Duodenal mucosa (tissue), 2 donors: Measurements from ENCODE around the gene ZNRF2.
"Not testable (repeated sequence)": the region's sequence is repeated elsewhere in the genome, so short reads cannot be mapped to it uniquely, and the experiment has no call there.

Experiments
- H3K27ac ChIP-seq: one replicate; pipeline ENCODE4 v1.7.0; 2013; ENCODE audit warnings: low read depth, low read length
- H3K27me3 ChIP-seq, 2 donors: one replicate each; pipeline ENCODE4 v1.7.0; 2013; ENCODE audit warnings: low read length in 2 of 2, control low read depth in 1 of 2; ENCODE audit not compliant: insufficient read depth in 2 of 2, control insufficient read depth in 1 of 2
- H3K36me3 ChIP-seq, 2 donors: one replicate each; pipeline ENCODE4 v1.7.0; 2013; ENCODE audit warnings: low read length in 2 of 2, control low read depth in 1 of 2; ENCODE audit not compliant: insufficient read depth in 2 of 2, control insufficient read depth in 1 of 2
- H3K4me1 ChIP-seq, 2 donors: one replicate each; pipeline ENCODE4 v1.7.0; 2013; ENCODE audit warnings: low read length in 2 of 2, control low read depth in 1 of 2; ENCODE audit not compliant: insufficient read depth in 2 of 2, control insufficient read depth in 1 of 2
- H3K4me3 ChIP-seq, 2 donors: one replicate each; pipeline ENCODE4 v1.7.0; 2013; ENCODE audit warnings: low read length in 2 of 2, low read depth in 1 of 2
- H3K9ac ChIP-seq, 2 donors: one replicate each; pipeline ENCODE4 v1.7.0; 2013; ENCODE audit warnings: low read length in 2 of 2, low read depth in 1 of 2
- H3K9me3 ChIP-seq, 2 donors: one replicate each; pipeline ENCODE4 v1.7.0; 2013; ENCODE audit warnings: low read length in 2 of 2, control low read depth in 1 of 2; ENCODE audit not compliant: control insufficient read depth in 1 of 2

ZNRF2 gene

GRCh38 chr7:30366606-30367005 is 82.2 kb downstream of the ZNRF2 start:
- no peak overlapping the region for H3K4me3 ChIP-seq
- H3K27ac ChIP-seq: no peak overlapping the region
- H3K9ac ChIP-seq: no peak overlapping the region
- no peaks in the 10 kb centered on the region for H3K9me3 ChIP-seq
- no peaks in the 10 kb centered on the region for H3K27me3 ChIP-seq
- H3K36me3 ChIP-seq: peaks cover 1 to 3% of the 10 kb centered on the region in 2 donors
- H3K4me1 ChIP-seq: no peaks in the 10 kb centered on the region

DNA sequence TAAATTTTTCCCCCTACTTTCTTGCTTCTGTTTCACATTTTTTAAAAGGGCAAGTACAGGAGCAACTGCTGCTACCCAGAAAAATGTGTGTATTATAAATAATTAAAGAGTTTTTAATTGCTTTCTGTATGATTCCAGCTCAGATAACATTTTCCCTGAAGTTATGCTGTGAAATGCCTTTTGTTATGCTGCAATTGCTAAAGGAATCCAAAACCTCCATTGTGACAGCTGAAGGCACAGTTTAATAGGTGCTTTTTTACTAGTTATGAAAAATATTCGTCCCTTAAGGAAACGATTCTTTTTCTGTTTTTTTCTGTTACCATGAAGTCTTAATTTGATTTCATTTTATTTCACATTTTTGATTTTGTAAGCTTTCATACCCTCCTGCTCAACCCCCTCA is 83.2 kb downstream of the ZNRF2 start:
- H3K9me3 ChIP-seq: no peaks in the 10 kb centered on the region
- no peaks in the 10 kb centered on the region for H3K27me3 ChIP-seq
- H3K27ac ChIP-seq: no peak overlapping the region
- H3K36me3 ChIP-seq: peaks cover 7 to 8% of the 10 kb centered on the region in 2 donors
- no peaks in the 10 kb centered on the region for H3K4me1 ChIP-seq
- no peak overlapping the region for H3K4me3 ChIP-seq
- no peak overlapping the region for H3K9ac ChIP-seq

- no peak overlapping the region for H3K27ac ChIP-seq
- no peak overlapping the region for H3K4me3 ChIP-seq
- no peaks in the 10 kb centered on the region for H3K4me1 ChIP-seq
- no peaks in the 10 kb centered on the region for H3K27me3 ChIP-seq
- no peak overlapping the region for H3K9ac ChIP-seq
- H3K9me3 ChIP-seq: no peaks in the 10 kb centered on the region
- peaks cover 7 to 8% of the 10 kb centered on the region in 2 donors for H3K36me3 ChIP-seq
These were observed 85.5 kb downstream of the ZNRF2 start for GRCh38 chr7:30369879-30370278.

DNA sequence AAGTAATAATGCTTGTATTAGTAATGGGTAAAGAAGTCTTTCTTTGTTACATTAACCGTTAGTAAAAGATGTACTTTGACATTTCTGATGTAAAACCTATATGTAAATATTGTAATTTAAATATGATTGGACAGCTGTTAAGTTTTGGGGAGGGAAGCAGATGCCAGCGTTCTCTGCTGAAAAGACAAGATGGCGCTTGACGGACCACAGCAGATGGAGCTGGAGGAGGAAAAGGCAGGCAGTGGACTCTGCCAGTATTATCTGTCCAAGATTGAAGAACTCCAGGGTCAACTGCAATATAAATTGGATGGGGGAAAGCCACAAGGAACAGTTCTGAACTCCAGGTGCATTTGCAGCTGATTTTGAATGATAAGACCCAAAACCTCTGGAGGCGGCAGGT is 86.9 kb downstream of the ZNRF2 start:
- peaks cover 7 to 8% of the 10 kb centered on the region in 2 donors for H3K36me3 ChIP-seq
- no peaks in the 10 kb centered on the region for H3K27me3 ChIP-seq
- H3K9me3 ChIP-seq: no peaks in the 10 kb centered on the region
- H3K4me3 ChIP-seq: no peak overlapping the region
- no peaks in the 10 kb centered on the region for H3K4me1 ChIP-seq
- H3K27ac ChIP-seq: no peak overlapping the region
- no peak overlapping the region for H3K9ac ChIP-seq

GRCh38 chr7:30378275-30378674 is 93.9 kb downstream of the ZNRF2 start:
- peaks cover 0 to under 1% of the 10 kb centered on the region in 2 donors for H3K9me3 ChIP-seq
- H3K27ac ChIP-seq: no peak overlapping the region
- H3K4me3 ChIP-seq: no peak overlapping the region
- H3K27me3 ChIP-seq: no peaks in the 10 kb centered on the region
- H3K4me1 ChIP-seq: no peaks in the 10 kb centered on the region
- H3K9ac ChIP-seq: no peak overlapping the region
- no peaks in the 10 kb centered on the region for H3K36me3 ChIP-seq

GRCh38 chr7:30379131-30379530 is 94.7 kb downstream of the ZNRF2 start:
- peaks cover 0 to 2% of the 10 kb centered on the region in 2 donors for H3K9me3 ChIP-seq
- no peak overlapping the region for H3K27ac ChIP-seq
- no peak overlapping the region for H3K4me3 ChIP-seq
- H3K36me3 ChIP-seq: no peaks in the 10 kb centered on the region
- H3K9ac ChIP-seq: no peak overlapping the region
- no peaks in the 10 kb centered on the region for H3K4me1 ChIP-seq
- H3K27me3 ChIP-seq: no peaks in the 10 kb centered on the region

GRCh38 chr7:30379741-30380140 is 95.3 kb downstream of the ZNRF2 start:
- Histone ChIP-seq H3K9me3 (peaks cover 0 to 2% of the 10 kb centered on the region in 2 donors), H3K4me1 (no peaks in the 10 kb centered on the region), H3K36me3 (no peaks in the 10 kb centered on the region), H3K27ac (no peak overlapping the region), H3K4me3 (no peak overlapping the region), H3K9ac (no peak overlapping the region), H3K27me3 (no peaks in the 10 kb centered on the region)

DNA sequence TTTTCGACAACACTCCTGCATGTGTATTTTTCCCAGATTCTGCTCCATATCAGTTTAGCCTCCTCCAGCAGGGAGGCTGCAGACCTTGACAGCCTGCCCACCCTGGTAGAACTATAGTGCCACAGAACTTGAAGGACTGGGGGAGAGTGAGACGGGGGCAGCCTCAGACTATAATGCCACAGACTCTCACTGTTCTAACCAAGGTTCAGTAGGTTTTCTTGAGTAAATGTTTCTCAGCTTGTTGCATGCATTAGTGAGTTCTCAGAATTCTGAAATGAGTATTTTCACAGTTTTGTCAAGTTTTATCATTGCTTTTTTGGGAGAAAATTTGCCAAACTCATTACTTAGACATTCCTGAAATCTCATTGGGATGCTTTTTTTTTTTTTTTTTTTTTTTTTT is 95.9 kb downstream of the ZNRF2 start:
- Histone ChIP-seq H3K9ac (no peak overlapping the region), H3K4me1 (no peaks in the 10 kb centered on the region), H3K36me3 (no peaks in the 10 kb centered on the region), H3K27ac (no peak overlapping the region), H3K27me3 (no peaks in the 10 kb centered on the region), H3K4me3 (no peak overlapping the region), H3K9me3 (peaks cover 0 to 2% of the 10 kb centered on the region in 2 donors)

- not testable (repeated sequence) for H3K4me3 ChIP-seq, H3K9me3 ChIP-seq, H3K27me3 ChIP-seq, H3K27ac ChIP-seq, H3K4me1 ChIP-seq, H3K36me3 ChIP-seq, H3K9ac ChIP-seq
These were observed 96.4 kb downstream of the ZNRF2 start for GRCh38 chr7:30380824-30381223.

GRCh38 chr7:30382607-30383006 is 98.2 kb downstream of the ZNRF2 start:
- Histone ChIP-seq H3K27me3 (no peaks in the 10 kb centered on the region), H3K9ac (no peak overlapping the region), H3K27ac (no peak overlapping the region), H3K4me1 (no peaks in the 10 kb centered on the region), H3K36me3 (no peaks in the 10 kb centered on the region), H3K4me3 (no peak overlapping the region), H3K9me3 (peaks cover 0 to 2% of the 10 kb centered on the region in 2 donors)

DNA sequence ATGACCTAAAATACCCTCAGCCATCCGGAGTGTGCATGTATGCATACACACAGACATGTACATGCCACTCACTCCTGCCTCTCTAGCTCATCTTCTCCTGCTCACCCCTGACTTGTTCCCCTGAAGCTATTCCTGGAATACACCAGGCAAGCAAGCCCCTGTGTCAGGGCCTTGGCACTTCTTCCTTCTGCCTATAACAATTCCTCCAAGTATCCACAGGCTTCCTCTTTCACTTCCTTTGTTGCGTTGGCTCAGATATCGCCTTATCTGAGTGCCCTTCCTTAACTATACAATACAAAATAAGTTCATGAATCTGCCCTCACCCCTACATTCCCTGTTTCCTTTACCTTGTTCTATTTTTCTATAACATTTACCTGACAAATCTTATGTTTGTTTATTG is 105.4 kb downstream of the ZNRF2 start:
- no peaks in the 10 kb centered on the region for H3K9me3 ChIP-seq
- H3K36me3 ChIP-seq: no peaks in the 10 kb centered on the region
- no peaks in the 10 kb centered on the region for H3K4me1 ChIP-seq
- H3K9ac ChIP-seq: no peak overlapping the region
- no peaks in the 10 kb centered on the region for H3K27me3 ChIP-seq
- H3K27ac ChIP-seq: no peak overlapping the region
- H3K4me3 ChIP-seq: no peak overlapping the region
